Endothelial cell (in vitro differentiated cells): Measurements from ENCODE around the gene TFEB. TPM values are rescaled to one million over a fixed set of nuclear protein-coding genes. Genes with fewer than 3 reads are reported as not detected.
A peak's percentile ranks its signal among the peaks of the same experiment; 100 is the strongest.

Experiments used
- DNase-seq: peaks from one replicate; pipeline ENCODE4 v3.0.0; 2021; ENCODE audit warnings: low spot score
- H3K27ac Mint-ChIP-seq: one replicate; pipeline ENCODE4 v1.8.0; 2021; ENCODE audit warnings: mixed read lengths, inconsistent platforms; ENCODE audit not compliant: unreplicated experiment
- H3K27me3 Mint-ChIP-seq: one replicate; pipeline ENCODE4 v1.8.0; 2021; ENCODE audit warnings: mild to moderate bottlenecking, moderate library complexity, mixed read lengths, inconsistent platforms; ENCODE audit not compliant: unreplicated experiment
- H3K36me3 Mint-ChIP-seq: one replicate; pipeline ENCODE4 v1.8.0; 2021; ENCODE audit warnings: mild to moderate bottlenecking, low read depth, mixed read lengths, inconsistent platforms; ENCODE audit not compliant: unreplicated experiment
- H3K4me1 Mint-ChIP-seq: one replicate; pipeline ENCODE4 v1.8.0; 2021; ENCODE audit warnings: mild to moderate bottlenecking, mixed read lengths, inconsistent platforms; ENCODE audit not compliant: unreplicated experiment
- H3K4me3 Mint-ChIP-seq: one replicate; pipeline ENCODE4 v1.8.0; 2021; ENCODE audit warnings: mild to moderate bottlenecking, mixed read lengths, inconsistent platforms; ENCODE audit not compliant: unreplicated experiment
- H3K9me3 Mint-ChIP-seq: one replicate; pipeline ENCODE4 v1.8.0; 2021; ENCODE audit warnings: mixed read lengths, inconsistent platforms; ENCODE audit not compliant: unreplicated experiment
- CTCF ChIP-seq: fragments of 200-600 bp; sonication (generic); IDR thresholded peaks from one replicate; pipeline ENCODE4 v1.5.0; 2021; ENCODE audit warnings: antibody characterized with exemption; ENCODE audit not compliant: unreplicated experiment
- total RNA-seq: library from RNA; stranded (reverse); fragmentation: NEBNext Ultra II Directional; extraction: Animal tissue kit (Norgen Biotek cat#: 25700); gene quantifications from one replicate; pipeline ENCODE4 v1.2.1, GENCODE V29; 2021; ENCODE audit not compliant: unreplicated experiment

The TFEB gene
- total RNA-seq, 1 donor from 2014 or later: 10.4 TPM

- Mint-ChIP-seq H3K27me3 (peaks cover 10% of the 10 kb centered on the region), H3K4me3 (no peak overlapping the region), H3K9me3 (no peaks in the 10 kb centered on the region), H3K36me3 (peaks cover 11% of the 10 kb centered on the region), H3K4me1 (peaks cover 46% of the 10 kb centered on the region), H3K27ac (peak overlapping the region; percentile 64)
- TF ChIP-seq CTCF: no peak
- DNase-seq: no peak
Observed at GRCh38 chr6:41657131-41658094, 78.0 kb downstream of the TFEB start.

- Mint-ChIP-seq H3K27ac (peak overlapping the region; percentile 95), H3K27me3 (peaks cover 11% of the 10 kb centered on the region), H3K9me3 (no peaks in the 10 kb centered on the region), H3K4me1 (peaks cover 53% of the 10 kb centered on the region), H3K36me3 (peaks cover 19% of the 10 kb centered on the region), H3K4me3 (peak overlapping the region; percentile 80)
- TF ChIP-seq CTCF: no peak
- no peak for DNase-seq
Observed at GRCh38 chr6:41656002-41656691, 79.3 kb downstream of the TFEB start.

- no peaks in the 10 kb centered on the region for H3K9me3 Mint-ChIP-seq
- peak overlapping the region; percentile 95 for H3K27ac Mint-ChIP-seq
- no peak for TF ChIP-seq CTCF
- peaks cover 53% of the 10 kb centered on the region for H3K4me1 Mint-ChIP-seq
- H3K4me3 Mint-ChIP-seq: peak overlapping the region; percentile 31
- H3K27me3 Mint-ChIP-seq: peaks cover 12% of the 10 kb centered on the region
- H3K36me3 Mint-ChIP-seq: peaks cover 19% of the 10 kb centered on the region
- peak; percentile 50 for DNase-seq
Observed at GRCh38 chr6:41655646-41656001, 79.8 kb downstream of the TFEB start.

GRCh38 chr6:41655176-41655575 lies 80.2 kb downstream of the TFEB start:
- Mint-ChIP-seq H3K27me3 (peaks cover 12% of the 10 kb centered on the region), H3K4me1 (peaks cover 53% of the 10 kb centered on the region), H3K27ac (peak overlapping the region; percentile 95), H3K4me3 (peak overlapping the region; percentile 31), H3K9me3 (no peaks in the 10 kb centered on the region), H3K36me3 (peaks cover 19% of the 10 kb centered on the region)
- TF ChIP-seq CTCF: no peak
- no peak for DNase-seq
